Small intestine (tissue), 7 donors: ENCODE results near the gene RBMS1. TPM values are rescaled to one million over a fixed set of nuclear protein-coding genes. Genes with fewer than 3 reads are reported as not detected.

Source experiments
- DNase-seq, 2 donors: peaks; one replicate each; pipeline versions ENCODE4 v3.0.0 to v3.0.0-alpha.2; 2013
- FAIRE-seq: peaks from 2 replicates; lab custom pipeline; 2012; peaks lifted over from hg19 to GRCh38; lab: Jason Lieb, UNC
- H3K27ac ChIP-seq, 3 donors: one replicate each; pipeline ENCODE4 v1.5.1; 2013; ENCODE audit warnings: low read length in 2 of 3, mild to moderate bottlenecking in 2 of 3, control low read depth in 1 of 3, inconsistent platforms in 1 of 3, low read depth in 1 of 3, moderate library complexity in 1 of 3
- H3K27me3 ChIP-seq, 3 donors: one replicate each; pipeline ENCODE4 v1.6.1; 2013; ENCODE audit warnings: low read length in 3 of 3, inconsistent platforms in 1 of 3; ENCODE audit not compliant: control insufficient read depth in 3 of 3, insufficient read depth in 3 of 3
- H3K36me3 ChIP-seq, 3 donors: one replicate each; pipeline ENCODE4 v1.6.1; 2013; ENCODE audit warnings: low read length in 3 of 3, inconsistent platforms in 1 of 3, low read depth in 1 of 3, mild to moderate bottlenecking in 1 of 3, moderate library complexity in 1 of 3; ENCODE audit not compliant: control insufficient read depth in 3 of 3, insufficient read depth in 2 of 3
- H3K4me1 ChIP-seq, 3 donors: one replicate each; pipeline ENCODE4 v1.6.1; 2013; ENCODE audit warnings: low read length in 2 of 3, inconsistent platforms in 1 of 3, low read depth in 1 of 3, mild to moderate bottlenecking in 1 of 3, moderate library complexity in 1 of 3; ENCODE audit not compliant: control insufficient read depth in 3 of 3, insufficient read depth in 2 of 3
- H3K4me3 ChIP-seq, 3 donors: one replicate each; pipeline ENCODE4 v1.5.1; 2013; ENCODE audit warnings: low read length in 3 of 3, control low read depth in 1 of 3, inconsistent platforms in 1 of 3, low read depth in 1 of 3, mild to moderate bottlenecking in 1 of 3, moderate library complexity in 1 of 3
- H3K9me3 ChIP-seq, 2 donors: one replicate each; pipeline ENCODE4 v1.6.1; 2013; ENCODE audit warnings: low read depth in 1 of 2, low read length in 1 of 2; ENCODE audit not compliant: control insufficient read depth in 2 of 2, insufficient read depth in 1 of 2
- WGBS, 3 donors: extraction: QIAGEN DNeasy Blood & Tissue Kit; methylation state at CpG; one replicate each; pipeline ENCODE4 v1.1.7; 2013; 5-methylcytosine and 5-hydroxymethylcytosine counted together
- polyA plus RNA-seq, 4 donors: library from polyadenylated mRNA; stranded (reverse) in 3 of 4; unstranded in 1 of 4; fragments of 200-250 nt in 3 of 4; fragments of 120-200 nt in 1 of 4; gene quantifications; one replicate each; pipeline versions ENCODE4 v1.2.1 to v1.2.3, GENCODE V29; 2013
- donor health status: healthy with polysubstance abuse.
- donor health status: control.
- donor health status: control.
- donor health status: Bipolar disorder and iron deficiency.
- donor health status: healthy.

RBMS1 gene
- polyA plus RNA-seq, 4 donors: 2.0 to 21.4 (median 10.1) TPM

GRCh38 chr2:160308915-160309314 is 184.7 kb downstream of the RBMS1 start:
- no peaks in the 10 kb centered on the region for H3K27me3 ChIP-seq
- no peaks in the 10 kb centered on the region for H3K4me1 ChIP-seq
- H3K36me3 ChIP-seq: peaks cover 0 to 3% (median 2%) of the 10 kb centered on the region in 3 donors
- no peaks in the 10 kb centered on the region for H3K9me3 ChIP-seq
- H3K4me3 ChIP-seq: no peak overlapping the region
- FAIRE-seq (no peak), DNase-seq (no peak)
- H3K27ac ChIP-seq: no peak overlapping the region
- 91 to 96% (median 93%) methylated on average over 5 of the region's 5 CpGs for WGBS, 3 donors

DNA sequence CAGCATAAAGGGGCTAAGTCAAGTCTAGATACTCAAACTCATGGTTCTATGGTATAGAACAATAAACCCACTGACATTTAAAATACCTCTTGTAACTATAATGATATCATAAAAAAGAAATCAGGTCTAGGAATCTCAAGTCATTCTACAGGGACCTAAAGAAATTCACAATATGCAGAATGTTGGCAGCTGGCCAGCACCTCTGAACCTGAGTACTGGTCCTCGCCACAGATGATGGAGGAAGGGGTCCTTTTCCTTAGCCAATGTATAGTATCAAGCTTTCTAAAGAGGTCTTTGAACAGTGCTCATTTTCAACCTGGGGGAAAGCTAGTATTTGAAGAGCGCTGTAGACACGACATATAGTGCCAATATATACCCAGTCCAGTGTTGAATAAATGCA is 185.1 kb downstream of the RBMS1 start:
- WGBS, 3 donors: 95 to 96% (median 96%) methylated on average over 3 of the region's 3 CpGs
- Histone ChIP-seq H3K27ac (no peak overlapping the region), H3K4me1 (no peaks in the 10 kb centered on the region), H3K9me3 (no peaks in the 10 kb centered on the region), H3K36me3 (peaks cover 0 to 3% (median 2%) of the 10 kb centered on the region in 3 donors), H3K4me3 (no peak overlapping the region), H3K27me3 (no peaks in the 10 kb centered on the region)
- DNase-seq (no peak), FAIRE-seq (no peak)

GRCh38 chr2:160306985-160307384 is 186.6 kb downstream of the RBMS1 start:
- FAIRE-seq: no peak
- DNase-seq: no peak
- Histone ChIP-seq H3K27me3 (no peaks in the 10 kb centered on the region), H3K4me3 (no peak overlapping the region), H3K9me3 (no peaks in the 10 kb centered on the region), H3K36me3 (peaks cover 0 to 7% (median 0%) of the 10 kb centered on the region in 3 donors), H3K27ac (peak overlapping the region in 1 of 3 donors; percentile 66), H3K4me1 (no peaks in the 10 kb centered on the region)
- 73 to 93% (median 89%) methylated on average over 10 of the region's 10 CpGs for WGBS, 3 donors

DNA sequence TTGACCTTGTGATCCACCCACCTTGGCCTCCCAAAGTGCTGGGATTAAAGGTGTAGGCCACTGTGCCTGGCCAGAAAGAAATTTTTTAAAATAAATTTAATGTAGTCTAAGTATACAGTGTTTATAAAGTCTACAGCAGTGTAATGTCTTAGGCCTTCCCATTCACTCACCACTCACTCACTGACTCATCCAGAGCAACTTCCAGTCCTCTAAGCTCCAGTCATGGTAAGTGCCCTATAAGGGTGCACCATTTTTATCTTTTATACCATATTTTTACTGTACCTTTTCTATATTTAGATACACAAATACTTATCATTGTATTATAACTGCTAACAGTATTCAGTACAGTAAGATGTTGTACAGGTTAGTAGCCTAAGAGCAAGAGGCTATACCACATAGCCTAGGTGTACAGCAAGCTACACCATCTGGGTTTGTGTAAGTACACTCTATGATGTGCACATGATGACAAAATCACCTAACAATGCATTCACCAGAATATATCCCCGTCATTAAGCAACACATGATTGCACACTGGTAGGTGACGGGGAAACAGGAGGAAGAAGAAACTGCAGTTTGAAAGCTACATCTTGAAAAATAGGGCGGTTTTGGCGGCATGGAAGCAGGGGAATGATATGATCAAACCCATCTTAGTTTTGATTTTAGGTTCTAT is 188.4 kb downstream of the RBMS1 start:
- FAIRE-seq (no peak), DNase-seq (no peak)
- Histone ChIP-seq H3K27ac (no peak overlapping the region), H3K36me3 (peaks cover 0 to 7% (median 0%) of the 10 kb centered on the region in 3 donors), H3K9me3 (no peaks in the 10 kb centered on the region), H3K4me1 (no peaks in the 10 kb centered on the region), H3K27me3 (no peaks in the 10 kb centered on the region), H3K4me3 (no peak overlapping the region)
- 94 to 97% (median 96%) methylated on average over 4 of the region's 4 CpGs for WGBS, 3 donors

DNA sequence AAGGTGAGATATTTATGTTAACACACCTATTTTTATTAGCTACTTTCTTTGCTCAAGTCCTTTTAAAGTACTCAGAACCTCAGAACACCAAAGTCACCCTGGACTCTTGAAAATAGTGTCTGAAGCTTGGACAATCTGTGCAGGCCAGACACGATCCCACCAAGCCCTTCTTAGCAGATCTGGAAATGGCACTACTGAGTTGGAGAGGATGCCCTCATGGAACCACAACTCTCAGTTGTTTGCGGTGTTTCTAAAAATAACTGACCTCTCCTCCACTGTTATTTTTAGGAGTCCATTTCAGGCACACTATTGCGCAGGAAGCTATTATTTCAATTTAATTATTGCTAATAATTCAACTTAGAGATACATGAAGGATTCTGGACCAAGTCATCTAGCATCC is 190.1 kb downstream of the RBMS1 start:
- Histone ChIP-seq H3K4me1 (no peaks in the 10 kb centered on the region), H3K27me3 (no peaks in the 10 kb centered on the region), H3K27ac (no peak overlapping the region), H3K36me3 (peaks cover 0 to 7% (median 0%) of the 10 kb centered on the region in 3 donors), H3K4me3 (no peak overlapping the region), H3K9me3 (no peaks in the 10 kb centered on the region)
- WGBS, 3 donors: 89 to 97% (median 93%) methylated on average over 3 of the region's 3 CpGs
- DNase-seq (no peak), FAIRE-seq (no peak)

DNA sequence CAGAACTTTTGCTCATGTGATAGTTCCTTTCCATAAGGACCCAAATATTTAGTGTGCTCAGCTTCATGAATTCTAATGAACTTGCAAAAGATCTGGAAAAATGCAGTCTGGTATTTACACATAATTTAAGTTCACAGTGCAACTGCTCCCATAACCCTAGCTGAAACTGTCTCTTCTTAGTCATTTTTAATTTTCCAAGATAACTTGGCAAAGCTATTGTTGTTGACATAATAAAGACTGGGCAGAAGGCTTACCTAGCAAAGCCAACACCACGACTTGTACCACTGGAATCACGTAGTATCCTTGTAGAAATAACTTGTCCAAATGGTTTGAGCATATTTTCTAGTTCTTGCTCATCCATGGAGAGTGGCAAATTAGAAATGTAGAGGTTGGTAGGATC is 190.5 kb downstream of the RBMS1 start:
- Histone ChIP-seq H3K27me3 (no peaks in the 10 kb centered on the region), H3K4me1 (no peaks in the 10 kb centered on the region), H3K9me3 (no peaks in the 10 kb centered on the region), H3K4me3 (no peak overlapping the region), H3K36me3 (peaks cover 0 to 7% (median 0%) of the 10 kb centered on the region in 3 donors), H3K27ac (no peak overlapping the region)
- FAIRE-seq: no peak
- 80 to 89% (median 88%) methylated on average over 2 of the region's 2 CpGs for WGBS, 3 donors
- DNase-seq: no peak

GRCh38 chr2:160301420-160301819 is 192.2 kb downstream of the RBMS1 start:
- no peaks in the 10 kb centered on the region for H3K27me3 ChIP-seq
- no peak overlapping the region for H3K27ac ChIP-seq
- peaks cover 0 to 7% (median 2%) of the 10 kb centered on the region in 3 donors for H3K36me3 ChIP-seq
- H3K4me3 ChIP-seq: no peak overlapping the region
- H3K9me3 ChIP-seq: no peaks in the 10 kb centered on the region
- no peaks in the 10 kb centered on the region for H3K4me1 ChIP-seq
- FAIRE-seq (no peak), DNase-seq (no peak)
- 77 to 84% (median 82%) methylated on average over 2 of the region's 2 CpGs for WGBS, 3 donors

- no peaks in the 10 kb centered on the region for H3K9me3 ChIP-seq
- no peak overlapping the region for H3K4me3 ChIP-seq
- peaks cover 0 to 7% (median 2%) of the 10 kb centered on the region in 3 donors for H3K36me3 ChIP-seq
- no peaks in the 10 kb centered on the region for H3K27me3 ChIP-seq
- DNase-seq (no peak), FAIRE-seq (no peak)
- WGBS, 3 donors: 87 to 93% (median 88%) methylated on average over 1 of the region's 1 CpG
- H3K27ac ChIP-seq: no peak overlapping the region
- H3K4me1 ChIP-seq: no peaks in the 10 kb centered on the region
Observed at GRCh38 chr2:160300203-160300602, 193.4 kb downstream of the RBMS1 start.

DNA sequence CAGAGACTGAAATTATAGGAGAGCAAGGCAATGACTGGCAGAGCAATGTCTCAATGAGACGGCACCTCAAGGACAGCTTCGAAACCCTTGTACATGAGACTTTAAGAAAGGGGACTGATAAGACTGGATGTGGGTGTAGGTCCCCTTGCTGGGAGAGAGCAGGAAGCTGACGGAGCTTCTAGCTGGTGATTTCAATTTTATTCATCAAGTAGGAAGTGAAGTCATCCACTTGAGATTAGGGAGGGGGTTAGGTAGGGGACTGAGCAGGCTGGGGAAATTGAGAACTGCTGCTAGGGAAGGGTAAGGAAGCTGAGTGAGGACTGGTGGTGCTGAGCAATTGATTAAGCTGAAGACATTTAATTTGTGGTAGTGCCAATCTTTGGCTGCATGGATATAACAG is 194.1 kb downstream of the RBMS1 start:
- H3K4me1 ChIP-seq: peaks cover 0 to under 1% (median 0%) of the 10 kb centered on the region in 3 donors
- 80 to 92% (median 82%) methylated on average over 3 of the region's 3 CpGs for WGBS, 3 donors

More for the DNA sequence above, 194.1 kb downstream of the RBMS1 start:
- Histone ChIP-seq H3K27ac (no peak overlapping the region), H3K4me3 (no peak overlapping the region), H3K9me3 (no peaks in the 10 kb centered on the region), H3K27me3 (no peaks in the 10 kb centered on the region), H3K36me3 (peaks cover 0 to 7% (median 2%) of the 10 kb centered on the region in 3 donors)
- no peak for DNase-seq
- no peak for FAIRE-seq
